IMR-90 (cell line): ENCODE measurements around the gene HRH1. TPM values are rescaled to one million over a fixed set of nuclear protein-coding genes. Genes with fewer than 3 reads are reported as not detected.

Experiments
- ATAC-seq: fragments of 200-7000 bp; cut with Tn5 transposase; 2 replicates; pipeline ENCODE4 v1.9.1; 2020; ENCODE audit warnings: low read depth, mild to moderate bottlenecking, moderate library complexity
- BruUV-seq: library from RNA; stranded (reverse); fragments of 400-500 nt; replicated peaks from 2 replicates; lab custom pipeline; 2021; lab: Mats Ljungman, UMichigan
- CTCF ChIA-PET: fragments of 300-600 bp; formaldehyde crosslinking; extraction: SDS; loops from one replicate; lab custom pipeline; 2021; ENCODE audit warnings: antibody characterized with exemption; lab: Yijun Ruan, JAX
- POLR2A ChIA-PET: fragments of 300-600 bp; sonication (Branson Sonifier 250); formaldehyde crosslinking; loops from one replicate; lab custom pipeline; 2022; ENCODE audit warnings: antibody characterized with exemption; ENCODE audit not compliant: unreplicated experiment; lab: Charles Lee
- DNase-seq: peaks from one replicate; pipeline ENCODE4 v3.0.0; 2013
- H2AFZ ChIP-seq: replicated peaks from 2 replicates; pipeline ENCODE3; 2013; ENCODE audit warnings: low read length, mild to moderate bottlenecking; ENCODE audit not compliant: poor library complexity
- H2AK5ac ChIP-seq: 2 replicates; pipeline ENCODE4 v1.6.1; 2013; ENCODE audit warnings: low read depth, low read length, inconsistent platforms
- H2AK9ac ChIP-seq: replicated peaks from 2 replicates; pipeline ENCODE3; 2013; ENCODE audit warnings: mild to moderate bottlenecking, low read depth, low read length, moderate library complexity; ENCODE audit not compliant: poor library complexity
- H2BK120ac ChIP-seq: 2 replicates; pipeline ENCODE4 v1.6.1; 2013; ENCODE audit warnings: low read depth, low read length, inconsistent platforms
- H2BK15ac ChIP-seq: 3 replicates; pipeline ENCODE4 v1.6.1; 2013; ENCODE audit warnings: low read depth, low read length, inconsistent platforms
- H2BK20ac ChIP-seq: 2 replicates; pipeline ENCODE4 v1.6.1; 2013; ENCODE audit warnings: low read depth, mild to moderate bottlenecking, inconsistent platforms, low read length, moderate library complexity
- H2BK5ac ChIP-seq: 2 replicates; pipeline ENCODE4 v1.6.1; 2013; ENCODE audit warnings: mild to moderate bottlenecking, low read depth, low read length, inconsistent platforms; ENCODE audit not compliant: poor library complexity, severe bottlenecking
- H3K14ac ChIP-seq: replicated peaks from 2 replicates; pipeline ENCODE4 v1.6.1; 2013; ENCODE audit warnings: low read depth, low read length, inconsistent platforms
- H3K18ac ChIP-seq: 2 replicates; pipeline ENCODE4 v1.6.1; 2013; ENCODE audit warnings: low read depth, low read length, control low read depth
- H3K23ac ChIP-seq: 2 replicates; pipeline ENCODE4 v1.6.1; 2013; ENCODE audit warnings: low read depth, low read length, inconsistent platforms
- H3K27ac ChIP-seq: 2 replicates; pipeline ENCODE4 v1.5.1; 2013; ENCODE audit warnings: mild to moderate bottlenecking, control low read depth, low read length; ENCODE audit not compliant: insufficient read depth
- H3K27me3 ChIP-seq: 2 replicates; pipeline ENCODE4 v1.6.1; 2013; ENCODE audit warnings: low read length; ENCODE audit not compliant: control insufficient read depth, insufficient read depth
- H3K36me3 ChIP-seq: 2 replicates; pipeline ENCODE4 v1.6.1; 2013; ENCODE audit warnings: low read length, mixed read lengths; ENCODE audit not compliant: control insufficient read depth, insufficient read depth
- H3K4ac ChIP-seq: 2 replicates; pipeline ENCODE4 v1.6.1; 2013; ENCODE audit warnings: low read depth, low read length, inconsistent platforms
- H3K4me1 ChIP-seq: 2 replicates; pipeline ENCODE4 v1.6.1; 2013; ENCODE audit warnings: low read length, mixed read lengths; ENCODE audit not compliant: control insufficient read depth, insufficient read depth
- H3K4me2 ChIP-seq: 2 replicates; pipeline ENCODE4 v1.6.1; 2013; ENCODE audit warnings: low read depth, mild to moderate bottlenecking, control low read depth, low read length, moderate library complexity
- H3K4me3 ChIP-seq: 2 replicates; pipeline ENCODE4 v1.5.1; 2013; ENCODE audit warnings: low read depth, mild to moderate bottlenecking, control low read depth, low read length, moderate library complexity; ENCODE audit not compliant: insufficient read depth
- H3K56ac ChIP-seq: 2 replicates; pipeline ENCODE4 v1.6.1; 2013; ENCODE audit warnings: low read length, inconsistent platforms; ENCODE audit not compliant: insufficient read depth; ENCODE audit errors: extremely low read depth
- H3K79me1 ChIP-seq, 2 experiments: 2 replicates each; pipeline ENCODE4 v1.6.1; 2013; ENCODE audit warnings: low read length in 2 of 2, inconsistent platforms in 1 of 2, low read depth in 1 of 2
- H3K9ac ChIP-seq: 2 replicates; pipeline ENCODE4 v1.6.1; 2013; ENCODE audit warnings: low read depth, low read length, control low read depth
- H3K9me1 ChIP-seq: 2 replicates; pipeline ENCODE4 v1.6.1; 2013; ENCODE audit warnings: low read length, inconsistent platforms; ENCODE audit not compliant: insufficient read depth
- H3K9me3 ChIP-seq: 2 replicates; pipeline ENCODE4 v1.6.1; 2013; ENCODE audit warnings: low read length; ENCODE audit not compliant: control insufficient read depth, insufficient read depth
- H4K20me1 ChIP-seq: 2 replicates; pipeline ENCODE4 v1.6.1; 2013; ENCODE audit warnings: low read length, inconsistent platforms; ENCODE audit not compliant: insufficient read depth
- H4K5ac ChIP-seq: 2 replicates; pipeline ENCODE4 v1.6.1; 2013; ENCODE audit warnings: mild to moderate bottlenecking, low read depth, low read length, control low read depth
- H4K8ac ChIP-seq, 2 experiments: 2 replicates each; pipeline ENCODE4 v1.6.1; 2013; ENCODE audit warnings: low read depth in 2 of 2, low read length in 2 of 2, control low read depth in 1 of 2, inconsistent platforms in 1 of 2
- H4K91ac ChIP-seq: 2 replicates; pipeline ENCODE4 v1.6.1; 2013; ENCODE audit warnings: low read depth, low read length, inconsistent platforms; ENCODE audit not compliant: insufficient read depth
- CEBPB ChIP-seq: IDR thresholded peaks from 2 replicates; pipeline ENCODE4 v1.6.1; 2012; ENCODE audit warnings: low read depth, low read length, improper control_type of control experiment
- FOS ChIP-seq: fragments of 150-350 bp; IDR thresholded peaks from 2 replicates; pipeline ENCODE4 v1.6.1; 2016; ENCODE audit warnings: low read depth, low read length
- NFE2L2 ChIP-seq: fragments of 150-350 bp; IDR thresholded peaks from 2 replicates; pipeline ENCODE4 v1.6.1; 2016; ENCODE audit warnings: low read depth, mild to moderate bottlenecking, low read length
- RAD21 ChIP-seq: IDR thresholded peaks from 2 replicates; pipeline ENCODE4 v1.6.1; 2012; ENCODE audit warnings: low read length, improper control_type of control experiment
- SMC3 ChIP-seq: fragments of 150-350 bp; IDR thresholded peaks from 2 replicates; pipeline ENCODE4 v1.6.1; 2016; ENCODE audit warnings: low read depth, mild to moderate bottlenecking, antibody characterized with exemption, low read length, moderate library complexity
- WGBS, 2 experiments: methylation state at CpG; one replicate each; pipeline versions ENCODE4 v1.1.5 to v1.1.7; 2013; ENCODE audit warnings: missing lambda C conversion rate in 2 of 2; ENCODE audit not compliant: insufficient read length in 1 of 2; ENCODE audit errors: extremely low coverage in 2 of 2; 5-methylcytosine and 5-hydroxymethylcytosine counted together
- dilution Hi-C: fragments of 300-500 bp; cut with HindIII; formaldehyde crosslinking; loops from one replicate; pipeline ENCODE4 v1.14.3; 2018; ENCODE audit warnings: low sequenced_read_pairs; ENCODE audit not compliant: unreplicated experiment
- in situ Hi-C: fragments of 300-500 bp; cut with MboI; formaldehyde crosslinking; loops from 3 replicates; pipeline ENCODE4 v1.14.3; 2019; ENCODE audit warnings: low sequenced_read_pairs, inconsistent platforms, mixed read lengths
- intact Hi-C: fragments of 100-400 bp; cut with micrococcal nuclease; formaldehyde crosslinking; loops from 2 replicates; pipeline ENCODE4 v1.10.0; 2022
- polyA plus RNA-seq, 3 experiments: library from polyadenylated mRNA; depleted of rRNA; stranded (reverse); fragments of >200 nt; gene quantifications; 2 replicates each; pipeline ENCODE4 v1.2.3, GENCODE V29; 2012; ENCODE audit warnings: low replicate concordance in 1 of 3
- total RNA-seq: library from RNA; depleted of rRNA; stranded (reverse); fragments of >200 nt; gene quantifications from 2 replicates; pipeline ENCODE4 v1.2.3, GENCODE V29; 2012
- TF ChIP-seq, protein P1 (sequence below): fragments of 150-350 bp; IDR thresholded peaks from 2 replicates; pipeline ENCODE4 v1.6.1; 2016; ENCODE audit warnings: low read depth, mild to moderate bottlenecking, low read length, moderate library complexity, borderline replicate concordance
- TF ChIP-seq, protein P2 (sequence below): conservative IDR thresholded peaks from 2 replicates; pipeline ENCODE4 v1.5.1; 2012; ENCODE audit warnings: mild to moderate bottlenecking, low read depth, low read length, improper control_type of control experiment

Gene HRH1
- total and polyA plus RNA-seq, 2 of the 4 experiments (the other 2 are of a cell fraction): 7.6 to 16.1 TPM

DNA sequence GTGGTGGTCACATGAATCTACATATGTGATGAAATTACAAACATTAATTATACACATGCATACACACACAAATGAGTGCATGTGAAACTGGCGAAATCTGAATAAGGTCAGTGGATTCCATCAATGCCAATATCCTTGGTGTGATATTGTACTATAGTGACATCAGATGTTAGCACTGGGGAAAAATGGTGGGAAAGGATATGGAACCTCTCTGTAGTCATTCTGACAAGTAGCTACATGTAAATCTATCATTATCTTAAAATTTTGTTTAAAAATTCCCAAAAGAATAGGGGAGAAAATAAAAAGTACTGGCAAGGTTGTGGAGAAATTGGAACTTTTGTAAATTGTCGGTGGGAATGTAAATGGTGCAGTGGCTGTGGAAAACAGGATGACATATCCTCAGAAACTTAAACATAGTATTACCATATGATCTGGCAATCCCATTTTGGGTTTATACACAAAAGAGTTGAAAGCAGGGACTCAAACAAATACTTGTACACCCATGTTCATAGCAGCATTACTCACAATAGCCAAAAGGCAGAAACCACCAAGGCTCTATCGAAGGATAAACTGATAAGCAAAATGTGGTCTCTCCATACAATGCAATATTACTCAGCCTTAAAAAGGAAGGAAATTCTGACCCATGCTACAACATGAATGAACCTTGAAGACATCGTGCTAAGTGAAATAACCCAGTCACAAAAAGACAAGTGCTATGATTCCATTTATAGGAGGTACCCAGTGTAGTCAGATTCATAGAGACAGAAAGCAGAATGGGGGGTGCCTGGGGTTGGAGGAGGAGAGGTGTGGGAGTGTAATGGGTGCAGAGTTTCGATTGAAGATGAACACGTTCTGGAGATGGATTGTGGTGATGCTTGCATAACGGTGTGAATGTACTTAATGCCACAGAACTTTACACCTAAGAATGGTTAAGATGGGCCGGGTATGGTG is 25.3 kb upstream of the HRH1 start:
- H2BK5ac ChIP-seq: no peak overlapping the region
- H3K4ac ChIP-seq: no peak overlapping the region
- no peak overlapping the region for H3K4me3 ChIP-seq
- POLR2A ChIA-PET: no interaction called here
- no peaks in the 10 kb centered on the region for H3K9me3 ChIP-seq
- TF ChIP-seq, protein P1, sequence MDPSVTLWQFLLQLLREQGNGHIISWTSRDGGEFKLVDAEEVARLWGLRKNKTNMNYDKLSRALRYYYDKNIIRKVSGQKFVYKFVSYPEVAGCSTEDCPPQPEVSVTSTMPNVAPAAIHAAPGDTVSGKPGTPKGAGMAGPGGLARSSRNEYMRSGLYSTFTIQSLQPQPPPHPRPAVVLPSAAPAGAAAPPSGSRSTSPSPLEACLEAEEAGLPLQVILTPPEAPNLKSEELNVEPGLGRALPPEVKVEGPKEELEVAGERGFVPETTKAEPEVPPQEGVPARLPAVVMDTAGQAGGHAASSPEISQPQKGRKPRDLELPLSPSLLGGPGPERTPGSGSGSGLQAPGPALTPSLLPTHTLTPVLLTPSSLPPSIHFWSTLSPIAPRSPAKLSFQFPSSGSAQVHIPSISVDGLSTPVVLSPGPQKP: no peak
- TF ChIP-seq, protein P2, sequence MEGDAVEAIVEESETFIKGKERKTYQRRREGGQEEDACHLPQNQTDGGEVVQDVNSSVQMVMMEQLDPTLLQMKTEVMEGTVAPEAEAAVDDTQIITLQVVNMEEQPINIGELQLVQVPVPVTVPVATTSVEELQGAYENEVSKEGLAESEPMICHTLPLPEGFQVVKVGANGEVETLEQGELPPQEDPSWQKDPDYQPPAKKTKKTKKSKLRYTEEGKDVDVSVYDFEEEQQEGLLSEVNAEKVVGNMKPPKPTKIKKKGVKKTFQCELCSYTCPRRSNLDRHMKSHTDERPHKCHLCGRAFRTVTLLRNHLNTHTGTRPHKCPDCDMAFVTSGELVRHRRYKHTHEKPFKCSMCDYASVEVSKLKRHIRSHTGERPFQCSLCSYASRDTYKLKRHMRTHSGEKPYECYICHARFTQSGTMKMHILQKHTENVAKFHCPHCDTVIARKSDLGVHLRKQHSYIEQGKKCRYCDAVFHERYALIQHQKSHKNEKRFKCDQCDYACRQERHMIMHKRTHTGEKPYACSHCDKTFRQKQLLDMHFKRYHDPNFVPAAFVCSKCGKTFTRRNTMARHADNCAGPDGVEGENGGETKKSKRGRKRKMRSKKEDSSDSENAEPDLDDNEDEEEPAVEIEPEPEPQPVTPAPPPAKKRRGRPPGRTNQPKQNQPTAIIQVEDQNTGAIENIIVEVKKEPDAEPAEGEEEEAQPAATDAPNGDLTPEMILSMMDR: no peak
- TF ChIP-seq NFE2L2: no peak
- TF ChIP-seq CEBPB: no peak
- TF ChIP-seq RAD21: no peak
- no peak for TF ChIP-seq SMC3
- TF ChIP-seq FOS: no peak
- no CpG with 5 or more reads among the region's 8 CpGs for WGBS, 2 experiments
- H4K8ac ChIP-seq: no peak overlapping the region
- H2BK20ac ChIP-seq: no peak overlapping the region
- in situ Hi-C loops: no loop called here
- no peaks in the 10 kb centered on the region for H3K36me3 ChIP-seq
- H4K20me1 ChIP-seq: no peaks in the 10 kb centered on the region
- H4K91ac ChIP-seq: no peak overlapping the region
- H3K4me2 ChIP-seq: no peak overlapping the region
- H3K79me1 ChIP-seq: no peaks in the 10 kb centered on the region
- ATAC-seq: no peak
- no peak overlapping the region for H3K23ac ChIP-seq
- H2AK9ac ChIP-seq: no peak overlapping the region
- BruUV-seq: no TSS peak
- no peak overlapping the region for H2BK15ac ChIP-seq
- no peak overlapping the region for H3K27ac ChIP-seq
- H3K9ac ChIP-seq: no peak overlapping the region
- no peak for DNase-seq
- no peak overlapping the region for H4K5ac ChIP-seq
- no peak overlapping the region for H2AFZ ChIP-seq
- CTCF ChIA-PET: no interaction called here
- intact Hi-C loops: no loop called here
- H3K14ac ChIP-seq: no peak overlapping the region
- H2BK120ac ChIP-seq: no peak overlapping the region
- no peaks in the 10 kb centered on the region for H3K4me1 ChIP-seq
- no peak overlapping the region for H2AK5ac ChIP-seq
- H3K27me3 ChIP-seq: peaks cover 13% of the 10 kb centered on the region
- H3K18ac ChIP-seq: no peak overlapping the region
- dilution Hi-C loops: no loop called here
- no peak overlapping the region for H3K56ac ChIP-seq
- H3K9me1 ChIP-seq: no peaks in the 10 kb centered on the region
